GM21723 (cell line): ENCODE measurements around the gene UNC13B.
"Not testable (repeated sequence)": the region's sequence is repeated elsewhere in the genome, so short reads cannot be mapped to it uniquely, and the experiment has no call there.

Experiments
- ATAC-seq: cut with Tn5 transposase; IDR thresholded peaks from one replicate; pipeline ENCODE4 v1.9.1; 2021; ENCODE audit warnings: mild to moderate bottlenecking, moderate library complexity; ENCODE audit not compliant: unreplicated experiment

The UNC13B gene

GRCh38 chr9:35162605-35163315 is 951 bp downstream of the UNC13B start:
- ATAC-seq = no peak

- no peak for ATAC-seq
Measured at GRCh38 chr9:35163413-35163812, 1.6 kb downstream of the UNC13B start.

GRCh38 chr9:35164711-35165110 is 2.9 kb downstream of the UNC13B start:
- ATAC-seq = no peak

- not testable (repeated sequence) for ATAC-seq
Measured at GRCh38 chr9:35167429-35167828, 5.6 kb downstream of the UNC13B start.

GRCh38 chr9:35168963-35169362 is 7.2 kb downstream of the UNC13B start:
- no peak for ATAC-seq

GRCh38 chr9:35172878-35173277 is 11.1 kb downstream of the UNC13B start:
- no peak for ATAC-seq

- ATAC-seq = no peak
Measured at GRCh38 chr9:35177520-35177919, 15.7 kb downstream of the UNC13B start.

GRCh38 chr9:35179347-35180280 is 17.8 kb downstream of the UNC13B start:
- no peak for ATAC-seq

- no peak for ATAC-seq
Measured at GRCh38 chr9:35180801-35181200, 19.0 kb downstream of the UNC13B start.

GRCh38 chr9:35182401-35182800 is 20.6 kb downstream of the UNC13B start:
- not testable (repeated sequence) for ATAC-seq

GRCh38 chr9:35182996-35183754 is 21.4 kb downstream of the UNC13B start:
- not testable (repeated sequence) for ATAC-seq

- not testable (repeated sequence) for ATAC-seq
Measured at GRCh38 chr9:35183755-35184480, 22.1 kb downstream of the UNC13B start.

GRCh38 chr9:35186524-35186923 is 24.7 kb downstream of the UNC13B start:
- no peak for ATAC-seq

- no peak for ATAC-seq
Measured at GRCh38 chr9:35190203-35190602, 28.4 kb downstream of the UNC13B start.

- ATAC-seq = no peak
Measured at GRCh38 chr9:35191105-35191504, 29.3 kb downstream of the UNC13B start.

- ATAC-seq = no peak
Measured at GRCh38 chr9:35193762-35194161, 32.0 kb downstream of the UNC13B start.

- no peak for ATAC-seq
Measured at GRCh38 chr9:35195683-35196082, 33.9 kb downstream of the UNC13B start.

GRCh38 chr9:35198191-35198590 is 36.4 kb downstream of the UNC13B start:
- no peak for ATAC-seq

- no peak for ATAC-seq
Measured at GRCh38 chr9:35203528-35203927, 41.7 kb downstream of the UNC13B start.

- no peak for ATAC-seq
Measured at GRCh38 chr9:35205340-35205739, 43.5 kb downstream of the UNC13B start.

- ATAC-seq = no peak
Measured at GRCh38 chr9:35211854-35212253, 50.0 kb downstream of the UNC13B start.
